Erythroblast (primary cell): ENCODE data around the gene CFAP91.

ENCODE experiments used
- GATA1 ChIP-seq: IDR thresholded peaks from 2 replicates; pipeline ENCODE4 v1.6.1; 2011; ENCODE audit warnings: low read depth, mild to moderate bottlenecking, control low read depth, low read length, moderate library complexity
- POLR2A ChIP-seq: IDR thresholded peaks from 2 replicates; pipeline ENCODE4 v1.6.1; 2011; ENCODE audit warnings: mild to moderate bottlenecking, low read length

DNA sequence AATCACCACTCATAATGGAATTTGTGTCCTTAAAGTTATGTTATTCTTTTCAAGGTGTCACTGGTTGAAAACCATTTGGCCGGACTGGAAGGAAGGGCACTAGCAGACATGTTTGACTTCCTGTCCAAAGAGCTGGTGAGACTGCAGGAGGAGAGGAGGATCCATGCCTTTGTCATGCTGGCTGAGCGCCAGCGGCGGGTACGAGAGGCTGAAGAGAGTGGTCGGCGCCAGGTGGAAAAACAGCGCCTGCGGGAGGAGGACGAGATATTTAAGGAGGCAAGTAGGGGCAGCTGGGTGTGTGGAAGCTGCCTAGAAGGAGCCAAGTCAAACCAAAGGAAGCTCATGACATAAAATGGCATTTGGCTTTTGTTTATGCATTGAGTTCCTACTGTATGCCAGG, 41.1 kb downstream of the CFAP91 start:
- TF ChIP-seq POLR2A: no peak
- TF ChIP-seq GATA1: no peak
